GM21360 (cell line): Measurements from ENCODE around the gene AR.
"Not testable (repeated sequence)": the region's sequence is repeated elsewhere in the genome, so short reads cannot be mapped to it uniquely, and the experiment has no call there.

Source experiments
- ATAC-seq: cut with Tn5 transposase; IDR thresholded peaks from one replicate; pipeline ENCODE4 v1.9.1; 2021; ENCODE audit warnings: mild to moderate bottlenecking, moderate library complexity; ENCODE audit not compliant: unreplicated experiment

Gene AR

GRCh38 chrX:67622053-67622585, 78.3 kb downstream of the AR start:
- ATAC-seq: no peak

GRCh38 chrX:67624325-67624724, 80.5 kb downstream of the AR start:
- ATAC-seq: no peak

- ATAC-seq: no peak
These were observed 91.6 kb downstream of the AR start for GRCh38 chrX:67635424-67635823.

- no peak for ATAC-seq
These were observed 92.7 kb downstream of the AR start for GRCh38 chrX:67636532-67636931.

- ATAC-seq: not testable (repeated sequence)
These were observed 93.5 kb downstream of the AR start for GRCh38 chrX:67637293-67637692.

- no peak for ATAC-seq
These were observed 104.5 kb downstream of the AR start for GRCh38 chrX:67648361-67648760.

GRCh38 chrX:67651437-67652142, 107.8 kb downstream of the AR start:
- no peak for ATAC-seq

GRCh38 chrX:67652543-67652942, 108.7 kb downstream of the AR start:
- no peak for ATAC-seq

- no peak for ATAC-seq
These were observed 110.5 kb downstream of the AR start for GRCh38 chrX:67654301-67654700.

GRCh38 chrX:67665583-67665982, 121.8 kb downstream of the AR start:
- ATAC-seq: no peak

- not testable (repeated sequence) for ATAC-seq
These were observed 126.9 kb downstream of the AR start for GRCh38 chrX:67670717-67671116.

- no peak for ATAC-seq
These were observed 130.0 kb downstream of the AR start for GRCh38 chrX:67673741-67674274.

- ATAC-seq: no peak
These were observed 130.9 kb downstream of the AR start for GRCh38 chrX:67674741-67675140.

- ATAC-seq: no peak
These were observed 140.3 kb downstream of the AR start for GRCh38 chrX:67684136-67684535.

GRCh38 chrX:67692246-67692645, 148.4 kb downstream of the AR start:
- peak; percentile 69 for ATAC-seq

GRCh38 chrX:67693928-67694327, 150.1 kb downstream of the AR start:
- ATAC-seq: peak; percentile 45

GRCh38 chrX:67697452-67697851, 153.6 kb downstream of the AR start:
- ATAC-seq: no peak

GRCh38 chrX:67700602-67701001, 156.8 kb downstream of the AR start:
- no peak for ATAC-seq

- no peak for ATAC-seq
These were observed 170.2 kb downstream of the AR start for GRCh38 chrX:67714004-67714403.

GRCh38 chrX:67717571-67717970, 173.8 kb downstream of the AR start:
- no peak for ATAC-seq

- no peak for ATAC-seq
These were observed 175.1 kb downstream of the AR start for GRCh38 chrX:67718926-67719325.

GRCh38 chrX:67720344-67720743, 176.5 kb downstream of the AR start:
- no peak for ATAC-seq

- ATAC-seq: no peak
These were observed 177.5 kb downstream of the AR start for GRCh38 chrX:67721321-67721720.
